ENCODE results near the gene USF2.
"Not testable (repeated sequence)": the region's sequence is repeated elsewhere in the genome, so short reads cannot be mapped to it uniquely, and the experiment has no call there.

The USF2 gene

DNA sequence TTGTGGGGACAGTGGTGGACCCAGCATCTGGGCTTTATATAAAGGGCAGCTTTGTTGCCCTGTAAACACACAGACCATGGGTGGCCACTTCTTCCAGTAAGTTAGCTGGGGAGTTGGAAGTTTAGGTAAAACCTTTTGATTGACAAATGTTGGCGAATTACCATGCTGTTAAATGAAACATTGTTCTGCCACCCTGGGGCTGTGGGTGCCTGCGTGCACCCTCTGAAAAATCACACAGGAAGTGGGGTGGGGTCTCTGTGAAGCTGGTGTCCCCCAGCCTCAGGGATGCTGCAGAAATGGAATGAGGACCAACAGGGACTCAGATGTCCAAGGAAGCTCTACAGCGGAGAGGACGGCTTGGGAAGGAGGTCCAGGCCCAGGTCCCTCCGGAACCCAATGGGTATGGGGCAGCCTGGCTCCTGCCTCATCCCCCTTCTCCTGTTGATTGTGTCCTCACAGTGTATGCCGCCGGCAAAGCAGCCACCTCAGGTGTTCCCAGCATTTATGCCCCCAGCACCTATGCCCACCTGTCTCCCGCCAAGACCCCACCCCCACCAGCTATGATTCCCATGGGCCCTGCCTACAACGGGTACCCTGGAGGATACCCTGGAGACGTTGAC, 2.8 kb upstream of the USF2 start:
- no peak for DNase-seq

DNA sequence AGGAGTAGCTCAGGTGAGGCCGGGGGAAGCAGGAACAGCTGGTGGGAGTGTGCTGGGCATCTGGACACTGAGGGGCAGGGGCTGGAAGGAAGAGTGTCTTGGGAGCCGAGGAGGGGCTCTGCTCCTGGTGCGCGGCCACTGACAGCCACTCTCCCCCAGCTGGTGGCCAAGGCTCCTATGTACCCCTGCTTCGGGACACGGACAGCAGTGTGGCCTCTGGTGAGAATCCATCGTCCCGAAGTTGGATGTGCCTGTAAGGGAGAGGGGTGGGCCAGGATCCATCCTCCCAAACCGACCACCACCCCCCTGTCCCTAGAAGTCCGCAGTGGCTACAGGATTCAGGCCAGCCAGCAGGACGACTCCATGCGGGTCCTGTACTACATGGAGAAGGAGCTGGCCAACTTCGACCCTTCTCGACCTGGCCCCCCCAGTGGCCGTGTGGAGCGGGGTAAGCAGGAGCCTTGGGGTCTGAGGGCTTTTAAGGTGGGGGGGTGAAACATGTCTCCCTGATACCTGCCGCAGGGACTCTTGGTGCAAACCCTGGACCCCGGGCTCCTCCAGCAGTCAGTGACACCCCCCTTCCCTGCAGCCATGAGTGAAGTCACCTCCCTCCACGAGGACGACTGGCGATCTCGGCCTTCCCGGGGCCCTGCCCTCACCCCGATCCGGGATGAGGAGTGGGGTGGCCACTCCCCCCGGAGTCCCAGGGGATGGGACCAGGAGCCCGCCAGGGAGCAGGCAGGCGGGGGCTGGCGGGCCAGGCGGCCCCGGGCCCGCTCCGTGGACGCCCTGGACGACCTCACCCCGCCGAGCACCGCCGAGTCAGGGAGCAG, 2.0 kb upstream of the USF2 start:
- DNase-seq = peak in 2 of 6 experiments; percentile 11 to 13

DNA sequence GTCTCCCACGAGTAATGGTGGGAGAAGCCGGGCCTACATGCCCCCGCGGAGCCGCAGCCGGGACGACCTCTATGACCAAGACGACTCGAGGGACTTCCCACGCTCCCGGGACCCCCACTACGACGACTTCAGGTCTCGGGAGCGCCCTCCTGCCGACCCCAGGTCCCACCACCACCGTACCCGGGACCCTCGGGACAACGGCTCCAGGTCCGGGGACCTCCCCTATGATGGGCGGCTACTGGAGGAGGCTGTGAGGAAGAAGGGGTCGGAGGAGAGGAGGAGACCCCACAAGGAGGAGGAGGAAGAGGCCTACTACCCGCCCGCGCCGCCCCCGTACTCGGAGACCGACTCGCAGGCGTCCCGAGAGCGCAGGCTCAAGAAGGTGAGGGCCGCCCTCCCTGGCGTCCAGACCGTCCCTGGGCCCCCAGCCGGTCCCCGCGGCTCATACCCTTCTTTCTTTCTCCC, 1.4 kb upstream of the USF2 start:
- DNase-seq = peak in 3 of 6 experiments; percentile 37 to 71 (median 45)

DNA sequence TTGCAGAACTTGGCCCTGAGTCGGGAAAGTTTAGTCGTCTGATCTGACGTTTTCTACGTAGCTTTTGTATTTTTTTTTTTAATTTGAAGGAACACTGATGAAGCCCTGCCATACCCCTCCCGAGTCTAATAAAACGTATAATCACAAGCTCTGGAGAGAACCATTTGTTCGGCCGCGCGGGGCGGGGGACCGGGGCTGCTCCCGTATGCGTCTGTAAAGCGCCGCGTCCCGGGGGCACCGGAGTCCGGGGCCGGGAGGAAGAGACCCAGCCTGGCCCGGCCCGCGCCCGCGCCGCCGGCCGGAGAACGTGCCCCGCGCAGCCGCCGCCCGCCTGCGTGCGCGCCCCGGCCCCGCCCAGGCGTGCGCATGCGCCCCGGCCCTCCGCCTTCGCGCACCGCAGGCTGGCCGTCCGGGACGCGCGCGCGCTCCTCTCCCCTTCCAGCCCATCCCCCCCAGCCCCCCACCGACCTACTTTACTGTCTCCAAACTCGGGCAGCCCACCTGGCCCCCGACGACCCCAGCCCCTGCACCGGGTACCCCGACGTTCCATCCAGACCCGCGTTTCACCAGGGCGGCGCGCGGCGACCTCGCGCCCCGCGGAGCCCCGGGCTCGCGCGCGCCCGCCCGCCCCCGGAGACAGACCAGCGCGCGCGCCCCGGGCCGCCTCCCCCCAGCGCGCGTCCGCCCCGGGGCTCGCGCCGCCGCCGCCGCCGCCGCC, 785 bp upstream of the USF2 start:
- DNase-seq = peak; percentile 67 to 91 (median 72)

DNA sequence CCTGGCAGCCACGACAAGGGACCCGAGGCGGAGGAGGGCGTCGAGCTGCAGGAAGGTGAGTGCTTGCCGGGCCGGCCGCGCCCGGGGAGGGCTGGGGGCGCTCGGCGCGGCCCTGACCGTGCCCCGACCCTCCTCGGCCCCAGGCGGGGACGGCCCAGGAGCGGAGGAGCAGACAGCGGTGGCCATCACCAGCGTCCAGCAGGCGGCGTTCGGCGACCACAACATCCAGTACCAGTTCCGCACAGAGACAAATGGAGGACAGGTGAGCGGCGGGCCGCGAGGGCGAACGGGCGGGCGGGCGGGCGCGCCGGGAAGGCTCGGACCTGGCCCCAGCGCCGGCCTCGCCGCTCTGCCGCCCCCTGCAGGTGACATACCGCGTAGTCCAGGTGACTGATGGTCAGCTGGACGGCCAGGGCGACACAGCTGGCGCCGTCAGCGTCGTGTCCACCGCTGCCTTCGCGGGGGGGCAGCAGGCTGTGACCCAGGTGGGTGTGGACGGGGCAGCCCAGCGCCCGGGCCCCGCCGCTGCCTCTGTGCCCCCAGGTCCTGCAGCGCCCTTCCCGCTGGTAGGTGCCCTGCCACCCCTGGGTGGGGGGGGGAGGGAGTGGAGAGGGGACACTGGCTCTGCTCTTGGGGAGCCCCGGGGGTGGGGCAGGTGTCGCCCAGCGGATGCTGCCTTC, 816 bp downstream of the USF2 start:
- peak; percentile 39 to 67 (median 60) for DNase-seq

DNA sequence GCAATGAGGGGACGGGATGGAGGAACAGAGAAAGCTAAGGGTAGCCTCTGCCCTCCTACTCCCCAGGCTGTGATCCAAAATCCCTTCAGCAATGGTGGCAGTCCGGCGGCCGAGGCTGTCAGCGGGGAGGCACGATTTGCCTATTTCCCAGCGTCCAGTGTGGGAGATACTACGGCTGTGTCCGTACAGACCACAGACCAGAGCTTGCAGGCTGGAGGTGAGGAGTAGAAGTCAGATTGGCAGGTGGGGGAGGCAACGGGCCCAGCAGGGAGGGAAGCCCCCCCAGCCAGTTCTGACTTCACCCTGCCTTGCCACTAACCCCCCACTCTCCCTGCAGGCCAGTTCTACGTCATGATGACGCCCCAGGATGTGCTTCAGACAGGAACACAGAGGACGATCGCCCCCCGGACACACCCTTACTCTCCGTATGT, 1.6 kb downstream of the USF2 start:
- DNase-seq = no peak

DNA sequence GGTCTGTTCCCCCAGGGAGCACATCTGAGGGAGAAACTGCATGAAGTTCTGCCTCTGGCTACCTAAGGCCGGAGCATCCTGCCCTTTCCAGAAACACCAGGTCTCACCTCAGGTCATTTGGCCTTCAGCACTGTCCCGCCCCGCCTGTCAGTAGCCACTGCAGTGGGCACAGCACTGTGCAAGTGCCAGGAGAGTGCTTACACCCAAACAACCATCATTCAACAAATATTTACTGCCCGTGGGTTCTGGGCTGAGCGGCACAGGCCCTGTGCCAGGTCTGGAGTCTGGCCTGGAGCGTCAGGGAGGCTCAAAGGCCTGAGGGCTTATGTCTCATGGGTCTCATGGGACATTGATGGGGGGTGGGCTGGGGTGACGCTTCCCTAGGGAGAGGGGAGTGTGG, 2.8 kb downstream of the USF2 start:
- DNase-seq = no peak

DNA sequence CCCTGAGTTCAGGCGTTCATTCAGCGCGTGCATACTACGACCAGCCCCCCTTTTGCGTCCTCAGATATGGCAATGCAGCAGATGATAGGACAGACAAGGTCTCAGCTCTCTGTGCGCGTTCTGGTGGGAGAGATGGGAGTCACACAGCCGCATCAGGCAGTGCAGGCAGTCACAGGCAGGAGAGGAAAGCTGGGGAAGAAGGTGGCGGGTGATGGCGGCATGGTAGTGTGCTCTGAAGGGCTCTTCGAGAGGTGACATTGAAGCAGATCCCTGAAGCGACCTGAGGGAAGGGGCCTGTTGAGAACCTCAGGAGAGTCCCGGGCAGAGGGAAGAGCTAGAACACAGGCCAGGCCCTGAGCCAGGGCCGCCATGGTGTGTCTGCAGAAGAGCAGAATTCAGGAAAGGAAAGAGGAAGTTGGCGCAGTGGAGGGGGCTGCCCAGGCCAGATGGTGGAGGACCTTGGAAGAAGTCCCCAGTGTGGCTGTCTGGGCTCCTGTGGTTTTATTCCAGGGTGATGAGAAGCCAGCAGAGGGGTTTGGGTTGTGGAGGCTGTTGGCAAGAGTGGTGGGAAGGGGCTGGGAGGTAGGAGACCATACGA, 3.5 kb downstream of the USF2 start:
- DNase-seq = no peak

DNA sequence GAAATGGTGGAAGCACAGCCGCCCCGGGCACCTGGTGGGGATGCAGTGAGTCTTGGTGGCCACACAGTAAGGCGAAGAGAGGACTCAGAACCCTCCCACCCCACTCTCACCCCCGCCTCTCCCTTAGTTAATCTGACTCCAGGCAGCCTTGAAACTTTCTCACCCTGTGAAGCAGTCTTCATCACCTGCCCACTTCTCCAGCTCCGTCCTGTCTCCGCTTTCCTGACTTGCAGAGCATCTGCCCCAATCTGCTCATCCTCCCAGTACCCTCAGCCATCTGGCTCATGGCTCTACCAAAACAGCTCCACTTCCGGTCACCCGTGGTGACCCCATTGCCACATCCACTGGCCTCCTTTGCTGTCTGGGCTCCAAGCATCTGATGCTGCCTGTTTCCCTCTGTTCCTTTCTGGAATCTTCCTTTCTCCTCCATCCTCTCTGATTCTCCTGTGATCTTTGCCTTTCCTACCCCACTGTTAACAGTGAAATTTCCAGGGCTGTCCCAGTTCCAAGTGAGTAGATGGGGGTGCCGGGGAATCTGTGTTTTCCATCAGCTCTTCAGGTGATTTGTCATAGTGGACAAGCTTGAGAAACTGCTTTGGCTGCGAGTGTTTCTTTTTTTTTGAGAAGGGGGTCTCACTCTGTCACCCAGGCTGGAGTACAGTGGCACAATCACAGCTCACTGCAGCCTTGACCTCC, 4.3 kb downstream of the USF2 start:
- no peak for DNase-seq

DNA sequence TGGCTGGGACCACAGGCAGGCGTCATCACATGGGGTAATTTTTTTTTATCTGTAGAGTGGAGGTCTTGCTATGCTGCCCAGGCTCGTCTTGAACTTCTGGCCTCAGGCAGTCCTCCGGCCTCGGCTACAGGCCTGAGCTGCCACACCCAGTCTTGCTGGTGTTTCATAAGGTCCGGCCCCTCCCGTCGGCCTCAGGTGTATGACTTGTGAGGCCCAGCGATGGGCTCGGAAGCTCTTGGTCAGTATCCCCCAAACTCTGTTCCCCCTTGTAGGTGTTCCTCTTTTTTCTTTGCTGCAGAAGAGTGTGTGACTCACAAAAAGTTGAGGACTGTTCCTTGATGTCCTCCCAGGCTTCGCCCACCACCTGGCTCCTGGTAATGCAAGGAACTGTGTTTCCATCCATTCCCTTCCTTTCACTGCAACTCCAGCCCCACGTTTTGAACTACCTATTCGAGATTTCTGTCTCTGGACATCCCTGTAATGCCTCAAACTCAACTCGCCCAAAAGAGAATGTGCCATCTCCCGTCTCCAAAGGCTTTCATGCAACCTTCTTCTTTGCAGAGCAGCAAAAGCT, 5.0 kb downstream of the USF2 start:
- no peak for DNase-seq

DNA sequence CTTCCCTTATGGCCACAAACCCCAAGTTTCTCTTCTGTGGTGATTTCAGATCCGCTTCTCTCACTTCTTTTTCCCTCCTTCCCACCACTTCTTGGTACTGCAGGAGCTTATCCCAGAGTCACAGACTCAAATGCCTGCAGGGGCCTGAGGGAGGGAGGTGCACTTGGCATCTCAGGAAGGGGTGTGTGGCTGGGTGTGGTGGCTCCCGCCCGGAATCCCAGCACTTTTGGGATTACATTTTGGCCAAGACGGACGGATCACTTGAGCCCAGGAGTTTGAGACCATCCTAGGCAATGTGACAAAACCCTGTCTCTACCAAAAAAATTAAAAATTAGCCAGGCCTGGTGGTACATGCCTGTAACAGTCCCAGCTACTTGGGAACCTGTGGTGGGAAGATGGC, 5.6 kb downstream of the USF2 start:
- no peak for DNase-seq

DNA sequence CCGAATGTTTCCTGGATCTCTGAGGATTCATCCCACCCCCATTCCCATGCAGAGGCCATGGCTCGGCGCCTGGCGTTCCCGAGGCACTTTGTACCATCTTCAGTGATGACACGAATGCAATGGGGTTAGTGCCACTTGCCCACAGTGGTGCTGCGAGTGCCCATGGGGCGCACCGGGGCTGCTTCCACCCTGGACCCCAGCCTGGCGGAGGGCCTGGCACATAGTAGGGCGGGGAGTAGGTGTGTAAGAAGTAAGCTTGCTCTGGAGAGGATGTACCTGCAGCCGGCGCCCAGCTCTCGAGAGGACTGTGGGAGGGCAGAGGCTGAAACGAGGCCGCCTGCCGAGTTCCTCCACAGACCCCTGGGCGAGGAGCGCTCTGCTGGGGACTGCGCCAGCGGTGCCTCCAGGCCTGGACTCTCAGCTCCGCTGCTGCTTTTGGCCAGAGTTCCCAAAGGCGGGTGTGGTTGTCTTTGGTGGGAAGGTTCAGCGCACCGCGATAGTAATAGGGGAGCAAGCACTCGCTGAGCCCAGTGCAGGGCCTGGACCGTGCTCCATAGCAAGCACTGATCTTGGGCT, 8.0 kb downstream of the USF2 start:
- no peak for DNase-seq

DNA sequence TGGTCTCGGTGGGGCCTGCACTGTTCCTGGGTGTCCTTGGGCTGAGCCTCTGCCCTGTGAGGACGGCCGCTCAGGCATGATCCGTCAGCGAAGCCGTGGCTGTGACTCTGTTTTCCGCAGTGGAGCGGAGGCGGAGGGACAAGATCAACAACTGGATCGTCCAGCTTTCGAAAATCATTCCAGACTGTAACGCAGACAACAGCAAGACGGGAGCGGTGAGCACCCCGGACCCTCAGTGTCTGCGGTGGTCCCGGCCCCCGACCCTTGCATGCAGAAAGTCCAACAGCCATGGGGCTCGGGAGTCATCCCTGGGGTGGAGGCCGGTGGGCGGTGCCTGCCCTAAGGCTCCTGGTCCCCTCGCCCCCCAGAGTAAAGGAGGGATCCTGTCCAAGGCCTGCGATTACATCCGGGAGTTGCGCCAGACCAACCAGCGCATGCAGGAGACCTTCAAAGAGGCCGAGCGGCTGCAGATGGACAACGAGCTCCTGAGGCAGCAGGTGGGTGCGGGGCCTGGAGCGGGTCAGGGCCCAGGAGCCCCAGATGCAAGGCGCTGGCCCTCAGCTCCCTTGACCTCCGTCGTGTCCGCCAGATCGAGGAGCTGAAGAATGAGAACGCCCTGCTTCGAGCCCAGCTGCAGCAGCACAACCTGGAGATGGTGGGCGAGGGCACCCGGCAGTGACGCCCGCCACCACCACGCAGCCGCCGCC, 10.0 kb downstream of the USF2 start:
- DNase-seq = no peak

DNA sequence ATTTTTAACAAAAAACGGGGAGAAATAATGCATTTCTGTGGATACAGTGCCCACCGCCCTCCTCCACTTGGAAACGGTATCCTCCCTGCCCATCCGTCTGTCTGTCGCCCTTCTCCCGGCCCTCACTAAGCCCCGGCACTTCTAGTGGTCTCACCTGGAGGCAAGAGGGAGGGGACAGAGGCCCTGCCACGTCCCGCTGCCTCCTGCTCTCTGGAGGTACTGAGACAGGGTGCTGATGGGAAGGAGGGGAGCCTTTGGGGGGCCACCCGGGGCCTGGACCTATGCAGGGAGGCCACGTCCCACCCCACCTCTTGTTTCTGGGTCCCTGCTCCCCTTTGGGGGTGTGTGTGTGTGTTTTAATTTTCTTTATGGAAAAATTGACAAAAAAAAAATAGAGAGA, 10.6 kb downstream of the USF2 start:
- DNase-seq = no peak

DNA sequence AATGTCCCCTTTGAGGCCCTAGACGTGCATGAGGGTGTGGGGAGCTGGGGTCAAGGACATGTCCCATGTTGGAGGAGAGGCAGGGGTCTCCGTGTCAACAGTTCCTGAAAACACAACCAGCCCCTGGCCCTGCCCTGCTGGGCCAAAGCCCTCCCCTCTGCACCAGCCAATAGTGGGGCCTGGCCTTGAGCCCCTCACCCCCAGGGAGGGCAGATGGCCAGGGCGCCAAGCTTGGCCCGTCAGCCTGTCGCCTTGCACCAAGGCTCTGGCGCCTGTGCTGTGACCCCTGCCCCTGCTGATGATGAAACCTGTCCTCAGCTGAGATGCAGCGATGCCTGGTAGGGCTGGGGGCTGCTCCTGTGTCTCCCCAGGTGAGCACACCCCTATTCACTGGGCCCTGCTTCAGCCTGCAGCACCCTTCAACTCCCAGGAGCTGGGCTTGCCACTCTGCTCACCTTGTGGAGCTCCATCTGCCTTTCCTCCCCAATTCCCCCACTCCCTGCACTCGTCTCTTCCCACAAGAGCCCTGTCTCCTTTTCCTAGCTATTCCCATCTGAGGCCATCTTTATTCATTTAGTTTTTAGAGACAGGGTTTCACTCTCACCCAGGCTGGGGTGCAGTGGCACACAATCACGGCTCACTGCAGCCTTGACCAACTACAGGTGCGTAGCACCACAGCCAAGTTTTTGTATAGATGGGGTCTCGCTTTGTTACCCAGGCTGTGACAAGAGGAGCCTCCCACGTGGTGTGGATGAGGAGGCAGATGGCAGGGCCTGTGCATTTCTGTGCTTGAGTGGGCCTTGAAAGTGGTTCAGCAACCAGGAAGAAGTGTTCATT, 11.4 kb downstream of the USF2 start:
- no peak for DNase-seq

DNA sequence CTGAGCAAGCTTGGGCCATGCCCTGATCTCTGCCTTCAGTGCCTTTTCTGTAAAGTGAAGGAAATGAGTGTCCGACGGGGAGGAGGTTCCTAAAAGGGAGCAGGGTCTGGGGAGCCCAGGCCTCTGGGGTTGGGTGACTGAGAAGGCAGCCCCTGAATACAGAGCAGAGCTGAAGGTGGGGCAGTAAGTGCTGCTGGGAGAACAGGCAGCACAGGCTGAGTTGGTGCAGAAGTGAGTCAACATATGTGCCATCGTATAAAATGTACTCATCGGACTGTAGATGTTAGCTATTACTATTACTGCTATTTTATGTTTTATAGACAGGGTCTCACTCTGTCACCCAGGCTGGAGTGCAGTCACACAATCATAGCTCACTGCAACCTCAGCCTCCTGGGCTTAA, 12.5 kb downstream of the USF2 start:
- no peak for DNase-seq

DNA sequence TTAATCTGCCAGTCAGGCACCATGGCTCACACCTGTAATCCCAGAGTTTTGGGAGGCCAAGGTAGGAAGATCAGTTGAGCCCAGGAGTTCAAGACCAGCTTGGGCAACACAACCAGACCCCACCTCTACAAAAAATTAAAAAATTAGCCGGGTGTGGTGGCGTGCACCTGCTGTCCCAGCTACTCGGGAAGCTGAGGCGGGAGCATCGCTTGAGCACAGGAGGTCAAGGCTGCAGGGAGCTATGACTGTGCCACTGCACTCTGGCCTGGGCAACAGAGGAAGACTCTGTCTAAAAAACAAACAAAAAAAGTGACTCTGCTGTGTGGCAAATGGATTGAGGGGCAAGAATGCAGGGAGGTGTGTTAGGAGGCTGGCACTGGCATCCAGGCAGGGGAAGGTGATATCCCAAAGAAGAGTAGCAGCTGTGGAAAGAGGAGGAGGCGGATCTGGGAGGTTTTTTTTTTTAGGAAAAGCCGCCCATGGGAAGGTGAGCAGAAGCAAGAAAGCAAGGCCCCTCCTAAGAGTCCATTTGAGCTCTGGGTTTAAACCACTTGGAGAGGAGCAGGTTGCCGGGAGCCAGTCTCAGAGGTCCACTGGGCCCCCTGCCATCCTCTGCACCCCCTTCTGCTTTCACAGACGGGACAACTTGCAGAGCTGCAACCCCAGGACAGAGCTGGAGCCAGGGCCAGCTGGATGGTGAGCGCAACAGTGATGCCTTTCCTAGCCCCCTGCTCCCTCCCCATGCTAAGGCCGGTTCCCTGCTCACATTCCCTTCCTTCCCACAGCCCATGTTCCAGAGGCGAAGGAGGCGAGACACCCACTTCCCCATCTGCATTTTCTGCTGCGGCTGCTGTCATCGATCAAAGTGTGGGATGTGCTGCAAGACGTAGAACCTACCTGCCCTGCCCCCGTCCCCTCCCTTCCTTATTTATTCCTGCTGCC, 15.7 kb downstream of the USF2 start:
- no peak for DNase-seq

DNA sequence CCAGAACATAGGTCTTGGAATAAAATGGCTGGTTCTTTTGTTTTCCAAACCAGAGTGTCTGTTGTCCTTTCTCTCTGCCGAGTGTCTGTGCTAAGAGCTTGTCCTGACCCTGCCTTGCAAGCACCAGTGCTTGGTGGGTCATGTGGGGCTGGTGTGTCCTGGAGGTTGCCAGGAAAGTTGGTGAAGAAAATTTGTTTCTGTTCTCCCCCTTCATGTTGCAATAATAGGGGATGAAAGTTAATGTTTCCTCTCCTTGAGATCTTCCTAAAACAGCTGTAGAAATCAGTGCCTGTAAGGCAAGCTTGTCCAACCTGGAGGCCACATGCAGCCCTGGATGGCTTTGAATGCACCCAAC, 16.3 kb downstream of the USF2 start:
- no peak for DNase-seq

DNA sequence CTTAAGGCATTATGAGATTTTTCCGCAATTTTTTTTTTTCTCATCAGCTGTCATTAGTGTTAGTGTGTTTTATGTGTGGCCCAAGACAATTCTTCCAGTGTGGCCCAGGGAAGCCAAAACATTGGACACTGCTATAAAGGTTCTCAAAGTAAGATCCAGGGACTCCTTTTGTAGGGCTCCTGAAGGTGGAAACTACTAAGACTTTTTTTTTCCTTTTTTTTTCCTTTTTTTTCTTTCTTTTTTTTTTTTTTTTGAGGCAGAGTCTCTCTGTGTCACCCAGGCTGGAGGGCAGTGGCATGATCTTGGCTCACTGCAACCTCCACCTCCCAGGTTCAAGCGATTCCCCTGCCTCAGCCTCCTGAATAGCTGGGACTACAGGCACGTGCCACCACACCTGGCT, 16.7 kb downstream of the USF2 start:
- not testable (repeated sequence) for DNase-seq
